Uterus (tissue), 4 donors: ENCODE data around the gene MUC22. TPM values are rescaled to one million over a fixed set of nuclear protein-coding genes. Genes with fewer than 3 reads are reported as not detected.

Source experiments
- DNase-seq, 2 donors: peaks; one replicate each; pipeline ENCODE4 v3.0.0-alpha.2; 2019 to 2020
- H3K27ac ChIP-seq, 2 donors: fragments of 200-600 bp; sonication (generic); 1 replicate in 1 of 2; 2 replicates in 1 of 2; pipeline ENCODE4 v1.5.1; 2016 to 2018
- H3K27me3 ChIP-seq, 2 donors: fragments of 200-600 bp; sonication (generic); one replicate each; pipeline ENCODE4 v1.5.1; 2018 to 2019; ENCODE audit warnings: control low read depth in 1 of 2
- H3K36me3 ChIP-seq, 2 donors: fragments of 200-600 bp; sonication (generic); one replicate each; pipeline ENCODE4 v1.5.1; 2019; ENCODE audit warnings: control low read depth in 1 of 2
- H3K4me1 ChIP-seq, 2 donors: fragments of 200-600 bp; sonication (generic); one replicate each; pipeline ENCODE4 v1.5.1; 2018 to 2019; ENCODE audit warnings: control low read depth in 1 of 2
- H3K4me3 ChIP-seq, 2 donors: fragments of 200-600 bp; sonication (generic); 1 replicate in 1 of 2; 2 replicates in 1 of 2; pipeline ENCODE4 v1.5.1; 2018 to 2019; ENCODE audit warnings: mild to moderate bottlenecking in 1 of 2
- H3K9me3 ChIP-seq, 2 donors: fragments of 200-600 bp; sonication (generic); one replicate each; pipeline ENCODE4 v1.5.1; 2019; ENCODE audit warnings: control low read depth in 1 of 2
- POLR2A ChIP-seq, 2 donors: fragments of 450-650 bp; IDR thresholded peaks; one replicate each; pipeline ENCODE4 v1.6.1; 2016; ENCODE audit warnings: antibody characterized with exemption in 2 of 2, mild to moderate bottlenecking in 1 of 2, moderate library complexity in 1 of 2
- intact Hi-C: fragments of 100-400 bp; cut with DNase I; formaldehyde crosslinking; loops from one replicate; pipeline ENCODE4 v1.15.1; 2023; ENCODE audit warnings: low total_unique reads
- total RNA-seq, 4 donors: library from RNA; depleted of rRNA in 3 of 4; stranded (reverse); fragments of >200 nt in 3 of 4; gene quantifications; one replicate each; pipeline versions ENCODE4 v1.1.0 to v1.2.4, GENCODE V29; 2014 to 2023
- TF ChIP-seq, protein P1 (sequence below), 4 experiments: fragments of 200-600 bp in 2 of 4; fragments of 450-650 bp in 2 of 4; sonication (generic) in 2 of 4; IDR thresholded peaks; one replicate each; pipeline ENCODE4 v1.5.1; 2016 to 2019; ENCODE audit warnings: antibody characterized with exemption in 4 of 4, mild to moderate bottlenecking in 2 of 4, moderate library complexity in 1 of 4
- donor health status: DM: yes; HTN: yes; CAD: no.

Gene MUC22
- not detected for total RNA-seq

DNA sequence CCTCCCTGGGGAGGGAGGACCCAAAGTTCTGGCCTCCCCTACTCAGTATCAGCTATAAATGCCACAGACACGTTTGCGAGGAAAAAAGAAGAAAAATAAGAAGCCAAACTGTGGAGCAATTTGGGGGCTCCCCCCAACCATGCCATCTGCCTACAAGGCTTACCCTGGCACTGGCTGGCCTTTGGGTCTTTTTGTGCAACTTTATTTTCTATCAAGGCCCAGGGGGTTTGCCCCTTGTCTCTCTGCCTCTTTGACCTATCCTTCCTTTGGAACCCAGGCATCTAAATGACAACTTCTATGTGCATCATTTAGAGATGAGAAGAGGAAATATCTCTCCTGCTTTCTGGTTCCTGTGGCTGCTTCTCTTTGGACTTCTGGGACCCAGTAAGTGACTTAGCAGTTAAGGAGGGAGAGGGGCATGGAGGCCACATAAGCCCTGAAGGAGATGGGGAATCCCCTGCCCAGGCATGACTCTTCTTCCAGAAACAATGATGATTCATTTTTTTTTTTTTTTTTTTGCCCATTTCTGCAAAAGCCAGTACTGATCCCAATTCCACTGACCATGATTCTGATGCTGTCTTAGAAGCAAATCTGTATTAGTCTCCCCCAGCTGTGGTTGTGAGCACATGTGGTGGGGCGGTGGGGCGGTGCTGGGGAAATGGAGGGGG, at the start of gene MUC22:
TSS of gene MUC22 (plus strand) at position 82 of the 668 bp plus-strand sequence. CDS start at position 315, 233 bp downstream.
- no peaks in the 10 kb centered on the region for H3K27me3 ChIP-seq
- intact Hi-C loops: no loop called here

GRCh38 chr6:30960907-30961673, 49.2 kb upstream of the MUC22 start:
- intact Hi-C loops: no loop called here
- no peaks in the 10 kb centered on the region for H3K27me3 ChIP-seq

More for the DNA sequence above, at the start of gene MUC22:
- Histone ChIP-seq H3K4me3 (no peak within 1 kb of the TSS), H3K36me3 (no peaks in the 10 kb centered on the region), H3K9me3 (peaks cover 0 to 2% of the 10 kb centered on the region in 2 donors), H3K27ac (no peak within 1 kb of the TSS), H3K4me1 (no peaks in the 10 kb centered on the region)
- DNase-seq: no peak
- no peak for TF ChIP-seq POLR2A (IDR thresholded peaks at IDR 0.05)
- TF ChIP-seq, protein P1, sequence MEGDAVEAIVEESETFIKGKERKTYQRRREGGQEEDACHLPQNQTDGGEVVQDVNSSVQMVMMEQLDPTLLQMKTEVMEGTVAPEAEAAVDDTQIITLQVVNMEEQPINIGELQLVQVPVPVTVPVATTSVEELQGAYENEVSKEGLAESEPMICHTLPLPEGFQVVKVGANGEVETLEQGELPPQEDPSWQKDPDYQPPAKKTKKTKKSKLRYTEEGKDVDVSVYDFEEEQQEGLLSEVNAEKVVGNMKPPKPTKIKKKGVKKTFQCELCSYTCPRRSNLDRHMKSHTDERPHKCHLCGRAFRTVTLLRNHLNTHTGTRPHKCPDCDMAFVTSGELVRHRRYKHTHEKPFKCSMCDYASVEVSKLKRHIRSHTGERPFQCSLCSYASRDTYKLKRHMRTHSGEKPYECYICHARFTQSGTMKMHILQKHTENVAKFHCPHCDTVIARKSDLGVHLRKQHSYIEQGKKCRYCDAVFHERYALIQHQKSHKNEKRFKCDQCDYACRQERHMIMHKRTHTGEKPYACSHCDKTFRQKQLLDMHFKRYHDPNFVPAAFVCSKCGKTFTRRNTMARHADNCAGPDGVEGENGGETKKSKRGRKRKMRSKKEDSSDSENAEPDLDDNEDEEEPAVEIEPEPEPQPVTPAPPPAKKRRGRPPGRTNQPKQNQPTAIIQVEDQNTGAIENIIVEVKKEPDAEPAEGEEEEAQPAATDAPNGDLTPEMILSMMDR (IDR thresholded peaks at IDR 0.05): no peak

GRCh38 chr6:30962716-30963115, 47.6 kb upstream of the MUC22 start:
- Histone ChIP-seq H3K36me3 (no peaks in the 10 kb centered on the region), H3K4me1 (no peaks in the 10 kb centered on the region), H3K27ac (no peak overlapping the region), H3K27me3 (no peaks in the 10 kb centered on the region), H3K4me3 (no peak overlapping the region), H3K9me3 (no peaks in the 10 kb centered on the region)
- no peak for DNase-seq
- intact Hi-C loops: no loop called here
- TF ChIP-seq POLR2A (IDR thresholded peaks at IDR 0.05): no peak
- TF ChIP-seq, protein P1 (IDR thresholded peaks at IDR 0.05): no peak

More at GRCh38 chr6:30960907-30961673, 49.2 kb upstream of the MUC22 start:
- H3K27ac ChIP-seq: no peak overlapping the region
- TF ChIP-seq POLR2A (IDR thresholded peaks at IDR 0.05): no peak
- TF ChIP-seq, protein P1 (IDR thresholded peaks at IDR 0.05): no peak
- no peaks in the 10 kb centered on the region for H3K4me1 ChIP-seq
- no peaks in the 10 kb centered on the region for H3K9me3 ChIP-seq
- H3K36me3 ChIP-seq: no peaks in the 10 kb centered on the region
- DNase-seq: no peak
- H3K4me3 ChIP-seq: no peak overlapping the region

- Histone ChIP-seq H3K27ac (no peak overlapping the region), H3K4me1 (no peaks in the 10 kb centered on the region), H3K9me3 (no peaks in the 10 kb centered on the region), H3K4me3 (no peak overlapping the region), H3K27me3 (no peaks in the 10 kb centered on the region), H3K36me3 (no peaks in the 10 kb centered on the region)
- intact Hi-C loops: no loop called here
- TF ChIP-seq POLR2A (IDR thresholded peaks at IDR 0.05): no peak
- TF ChIP-seq, protein P1 (IDR thresholded peaks at IDR 0.05): no peak
- DNase-seq: no peak
These were observed 46.6 kb upstream of the MUC22 start for GRCh38 chr6:30963641-30964040.

DNA sequence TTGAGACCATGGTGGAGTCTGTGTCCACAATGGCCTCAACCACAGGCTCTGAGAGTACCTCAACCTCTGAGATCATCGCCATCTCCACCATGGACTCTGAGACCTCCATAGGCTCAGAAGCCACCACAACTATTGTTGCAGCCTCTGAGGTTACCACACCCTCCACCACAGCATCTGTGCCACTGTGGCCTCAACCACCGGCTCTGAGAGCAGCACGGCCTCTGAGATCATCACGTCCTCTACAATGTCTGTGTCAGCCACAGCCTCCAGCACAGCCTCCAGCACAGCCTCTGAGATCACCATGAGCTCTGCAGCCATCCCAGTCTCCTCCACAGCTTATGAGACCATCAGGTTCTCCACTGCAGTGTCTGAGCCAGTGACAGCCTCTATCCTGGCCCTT, 46.2 kb upstream of the MUC22 start:
- Histone ChIP-seq H3K9me3 (no peaks in the 10 kb centered on the region), H3K27me3 (no peaks in the 10 kb centered on the region), H3K4me3 (no peak overlapping the region), H3K4me1 (no peaks in the 10 kb centered on the region), H3K27ac (no peak overlapping the region), H3K36me3 (no peaks in the 10 kb centered on the region)
- TF ChIP-seq POLR2A (IDR thresholded peaks at IDR 0.05): no peak
- TF ChIP-seq, protein P1 (IDR thresholded peaks at IDR 0.05): no peak
- DNase-seq: no peak
- intact Hi-C loops: no loop called here
